Activated T-cell treated with anti-CD3 and anti-CD28 coated beads for 24 hours (primary cell): ENCODE measurements around the gene RAB7B.

Source experiments
- DNase-seq: peaks from one replicate; pipeline ENCODE4 v3.0.0-alpha.2; 2020; ENCODE audit warnings: low read depth

RAB7B gene

DNA sequence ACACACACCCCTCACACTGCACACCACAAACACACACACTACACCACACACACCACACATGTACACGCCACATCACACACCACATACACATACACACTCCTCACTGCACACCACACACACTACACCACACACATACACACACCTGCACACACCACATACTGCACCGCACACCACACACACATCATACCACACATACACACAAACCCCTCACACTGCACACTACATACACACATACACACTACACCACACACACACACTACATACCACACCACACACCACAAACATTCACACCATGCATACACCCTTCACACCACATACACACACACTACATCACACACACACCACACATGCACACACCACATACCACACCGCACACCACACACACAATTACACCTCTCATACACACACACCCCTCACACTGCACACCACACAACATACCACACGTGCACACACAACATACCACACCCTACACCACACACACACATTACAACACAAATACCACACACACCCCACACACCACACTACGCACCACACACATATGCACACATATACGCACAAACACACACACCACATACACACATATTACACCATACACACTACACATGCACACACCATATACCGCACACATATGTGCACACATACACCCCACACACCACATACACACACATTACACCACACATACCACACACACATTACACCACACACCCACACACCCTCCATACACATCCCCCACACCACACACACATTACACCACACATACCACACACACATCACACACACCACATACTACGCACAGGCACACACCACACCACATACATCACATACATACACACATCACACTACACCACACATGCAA lies 29.6 kb downstream of the RAB7B start:
- no peak for DNase-seq

DNA sequence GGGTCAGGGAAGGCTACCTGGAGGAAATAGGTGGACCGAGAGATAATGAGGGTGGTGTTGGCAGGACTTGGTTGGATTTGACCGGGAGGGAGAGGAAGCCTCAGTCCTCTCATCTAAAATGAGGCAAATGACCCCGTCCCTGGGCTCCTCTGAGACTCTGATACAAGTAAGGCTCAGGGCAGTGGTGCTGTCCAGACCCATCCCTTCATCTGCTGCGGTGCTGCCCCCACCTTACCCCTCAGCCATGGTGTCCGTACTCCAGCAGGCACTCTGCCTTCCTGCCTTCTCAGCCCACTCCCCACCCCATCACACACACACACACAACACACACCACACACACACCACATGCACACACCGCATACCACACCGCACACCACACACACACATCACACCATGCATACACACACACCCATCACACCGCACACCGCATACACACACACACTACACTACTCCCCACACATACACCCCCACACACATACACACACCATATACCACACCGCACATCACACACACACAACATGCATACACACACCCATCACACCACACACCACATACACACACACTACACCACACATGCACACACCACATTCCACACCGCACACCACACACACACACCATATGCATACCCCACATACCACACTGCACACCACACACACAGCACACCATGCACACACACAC lies 30.6 kb downstream of the RAB7B start:
- DNase-seq = no peak

DNA sequence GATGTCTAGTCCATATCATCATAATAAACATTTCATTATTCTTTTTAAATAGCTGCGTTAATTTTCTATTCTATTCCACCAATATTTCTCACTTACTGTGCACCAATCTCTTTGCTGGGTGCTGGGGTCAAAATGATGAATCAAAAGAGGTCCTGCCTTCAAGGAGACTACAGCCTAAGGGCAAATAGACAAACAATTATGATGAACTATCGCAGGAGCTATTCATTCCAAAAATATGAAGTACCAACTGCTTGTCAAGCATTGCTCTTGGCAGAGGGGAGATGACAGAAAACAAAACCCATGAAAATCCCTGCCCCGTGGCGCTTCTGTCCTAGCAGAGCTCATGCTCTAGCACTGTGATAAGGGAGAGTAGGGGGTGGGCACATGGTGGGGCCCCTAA lies 31.1 kb downstream of the RAB7B start:
- DNase-seq = no peak

DNA sequence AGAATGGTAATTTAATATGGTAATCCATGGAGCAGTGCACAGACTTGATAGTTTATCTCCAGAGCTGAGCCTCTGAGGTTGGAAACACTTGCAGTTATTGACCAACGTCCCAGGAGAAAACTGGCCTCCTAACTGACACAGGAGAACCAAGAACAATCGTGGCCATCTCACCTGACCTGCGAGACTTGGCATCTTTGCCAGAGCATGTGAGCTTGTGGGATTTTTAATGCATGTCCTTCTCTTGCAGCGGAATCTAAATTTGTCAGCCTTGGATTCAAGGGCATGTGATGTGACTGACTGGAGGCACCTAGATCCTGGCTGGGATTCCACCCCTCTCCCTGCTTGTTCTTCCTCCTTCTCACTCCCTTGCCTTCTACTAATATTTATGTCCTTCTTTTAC lies 32.1 kb downstream of the RAB7B start:
- DNase-seq = no peak

DNA sequence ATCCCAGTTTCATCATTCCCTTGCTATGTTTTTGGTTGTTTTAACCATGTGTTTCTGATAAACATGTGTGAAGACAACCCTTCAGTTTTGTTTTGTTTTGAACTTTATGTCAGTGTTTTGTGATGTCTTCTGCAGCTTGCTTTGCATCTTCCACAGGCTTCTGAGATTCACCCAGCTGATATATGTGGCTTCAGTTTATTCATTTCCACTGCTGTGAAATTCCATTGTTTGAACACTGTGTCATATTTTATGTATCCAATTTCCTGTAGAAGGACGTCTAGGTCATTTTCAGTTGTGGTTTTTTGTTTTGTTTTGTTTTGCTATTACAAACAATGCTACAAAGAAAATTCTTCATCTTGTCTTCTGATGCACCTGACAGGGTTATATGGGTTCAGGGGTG lies 32.7 kb downstream of the RAB7B start:
- no peak for DNase-seq

DNA sequence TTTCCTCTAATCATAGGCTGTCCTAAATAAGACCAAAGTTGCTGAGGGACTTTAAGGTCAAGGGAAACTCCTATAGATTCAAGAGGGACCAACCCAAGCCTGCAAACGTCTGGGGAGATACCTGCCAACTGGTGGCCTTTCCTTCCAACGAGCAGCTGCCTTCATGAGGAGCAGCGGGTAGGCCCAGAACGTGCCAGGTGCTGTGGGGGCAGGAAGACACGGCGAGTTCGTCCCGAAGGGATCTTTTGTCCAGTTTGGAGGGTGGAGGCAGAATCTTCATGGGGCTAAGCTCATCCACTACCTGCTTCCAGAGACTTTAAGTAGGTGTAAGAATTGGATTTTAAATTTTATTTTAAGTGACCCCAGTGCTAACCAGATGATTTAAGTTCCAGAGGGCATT lies 34.0 kb downstream of the RAB7B start:
- no peak for DNase-seq

DNA sequence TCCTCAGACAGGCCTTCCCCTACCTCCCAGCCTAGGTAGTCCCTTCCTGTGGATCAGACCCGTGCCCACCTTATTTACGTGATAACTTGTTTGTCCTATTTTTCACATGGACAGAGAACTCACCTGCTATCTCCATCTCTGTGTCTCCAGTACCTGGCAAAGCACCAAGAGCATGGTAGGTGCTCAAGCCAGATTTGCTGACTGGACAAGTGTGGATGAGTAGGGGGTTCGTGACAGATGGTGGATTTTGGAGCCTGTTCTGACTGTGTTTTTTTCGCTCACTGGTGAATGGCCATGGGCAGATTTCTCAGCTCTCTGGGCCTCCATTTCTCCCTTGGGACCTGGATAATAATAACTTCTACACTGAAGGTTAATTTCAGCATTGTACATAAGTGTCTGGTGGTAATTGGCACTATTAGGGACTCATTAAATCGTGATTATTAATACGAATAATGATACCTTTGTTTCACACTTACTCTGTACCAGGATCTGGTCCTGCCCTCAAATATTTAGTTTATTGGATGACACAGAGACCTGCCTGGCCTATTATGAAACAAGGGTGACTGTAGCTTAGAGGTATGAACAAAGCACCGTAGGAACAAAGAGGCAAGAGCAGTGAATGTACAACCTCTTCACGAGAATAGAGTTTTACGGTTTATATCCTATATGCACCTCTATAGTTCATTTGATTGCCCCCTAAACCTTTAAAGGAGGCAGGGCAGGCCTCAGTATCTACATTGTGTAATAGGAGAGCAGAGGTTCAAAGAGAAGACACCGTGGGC lies 35.5 kb downstream of the RAB7B start:
- no peak for DNase-seq

DNA sequence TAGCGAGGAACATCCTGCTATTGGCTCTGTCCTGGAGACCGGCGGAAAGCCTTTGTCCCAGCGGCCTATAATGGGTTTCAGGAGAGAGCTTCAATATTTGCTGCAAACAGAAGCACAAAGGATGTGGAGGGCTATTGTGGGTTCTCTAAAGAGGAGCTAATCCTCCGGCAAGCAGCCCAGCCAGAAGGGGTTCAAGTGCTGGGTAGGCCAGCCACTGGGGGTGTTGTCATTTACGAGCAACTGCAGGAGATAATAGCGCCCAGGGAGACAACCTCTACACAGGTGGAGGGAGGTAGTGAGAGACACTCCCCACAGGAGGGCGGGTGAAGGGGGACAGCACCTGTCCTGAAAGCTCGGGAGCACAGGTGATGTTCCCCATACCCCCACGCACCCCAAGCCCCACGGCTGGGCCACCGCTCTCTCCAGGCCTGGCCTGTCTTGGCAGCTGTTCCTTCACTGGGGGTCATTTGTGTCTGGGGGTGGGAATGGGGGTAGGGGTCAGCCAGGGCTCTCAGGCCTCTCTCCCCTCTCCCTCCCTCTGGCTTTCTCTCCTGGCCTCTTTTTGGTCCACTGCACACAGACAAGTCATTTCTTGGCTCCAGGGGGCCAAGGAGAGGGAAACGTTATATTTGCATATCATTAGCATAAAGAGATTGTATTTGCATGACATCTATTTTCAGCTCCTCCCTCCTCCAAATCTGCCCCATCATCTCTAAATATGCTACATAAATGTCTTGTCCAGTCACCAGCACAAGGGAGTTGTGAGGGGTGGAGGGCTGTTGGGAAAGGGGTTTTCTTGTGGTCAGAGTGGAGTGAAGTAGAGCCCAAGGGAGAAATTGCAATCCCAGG lies 37.9 kb downstream of the RAB7B start:
- DNase-seq = no peak

DNA sequence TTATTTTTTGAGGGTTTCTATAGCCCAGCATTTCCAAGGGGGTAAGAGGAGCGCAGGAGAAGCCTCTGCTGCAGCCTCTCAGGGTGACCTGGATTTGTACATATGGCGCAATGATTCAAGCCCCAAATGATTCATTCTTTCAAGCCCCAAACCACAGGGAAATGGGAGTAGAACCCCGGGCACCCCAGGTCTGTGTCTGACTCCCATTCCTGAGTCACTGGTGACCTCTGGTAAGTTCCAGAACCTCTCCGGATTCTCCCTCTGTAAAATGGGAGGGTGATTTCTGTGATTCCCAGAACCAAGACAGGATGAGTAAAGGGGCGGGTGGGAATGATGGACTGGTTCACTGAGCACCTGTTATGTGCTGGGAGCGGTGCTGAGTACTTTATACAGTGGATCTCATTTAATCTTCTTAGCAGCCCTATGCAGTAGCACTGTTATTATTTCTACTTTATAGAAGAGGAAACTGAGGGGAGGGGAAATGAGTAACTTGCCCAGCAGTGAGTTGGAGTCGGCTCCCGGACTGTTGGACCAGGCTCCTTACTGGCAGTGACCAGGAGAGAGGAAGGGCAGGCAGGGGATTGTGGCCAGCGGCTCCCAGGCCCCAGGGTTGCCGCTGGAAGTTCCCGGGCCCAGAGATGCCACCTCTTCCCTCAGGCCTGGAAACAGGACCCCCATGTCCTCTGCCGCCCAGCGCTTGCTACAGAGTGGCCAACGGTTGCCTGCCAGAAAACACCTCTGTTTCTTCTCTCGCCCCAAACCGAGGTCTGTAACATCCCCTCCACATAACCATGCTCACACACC lies 39.6 kb downstream of the RAB7B start:
- DNase-seq = no peak

DNA sequence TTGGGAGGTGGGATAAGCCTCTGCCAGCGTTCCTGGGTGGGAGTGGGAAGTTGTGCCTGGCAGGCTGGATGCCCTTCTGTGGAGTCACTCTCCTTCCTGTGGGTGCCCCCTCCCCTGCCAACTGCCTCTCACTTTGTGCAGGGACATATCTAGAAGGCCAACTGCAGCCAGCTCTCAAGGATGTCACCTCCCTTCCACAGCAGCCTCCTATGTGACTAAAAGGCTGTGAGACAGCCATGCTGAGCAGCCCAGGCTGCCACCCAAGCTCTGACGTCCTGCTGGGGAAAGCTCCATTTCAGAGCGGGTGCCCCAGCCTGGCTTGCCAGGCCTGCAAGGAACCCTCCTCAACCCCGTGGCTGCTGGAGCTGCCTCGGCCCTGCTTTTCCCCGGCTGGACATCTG lies 40.4 kb downstream of the RAB7B start:
- no peak for DNase-seq

DNA sequence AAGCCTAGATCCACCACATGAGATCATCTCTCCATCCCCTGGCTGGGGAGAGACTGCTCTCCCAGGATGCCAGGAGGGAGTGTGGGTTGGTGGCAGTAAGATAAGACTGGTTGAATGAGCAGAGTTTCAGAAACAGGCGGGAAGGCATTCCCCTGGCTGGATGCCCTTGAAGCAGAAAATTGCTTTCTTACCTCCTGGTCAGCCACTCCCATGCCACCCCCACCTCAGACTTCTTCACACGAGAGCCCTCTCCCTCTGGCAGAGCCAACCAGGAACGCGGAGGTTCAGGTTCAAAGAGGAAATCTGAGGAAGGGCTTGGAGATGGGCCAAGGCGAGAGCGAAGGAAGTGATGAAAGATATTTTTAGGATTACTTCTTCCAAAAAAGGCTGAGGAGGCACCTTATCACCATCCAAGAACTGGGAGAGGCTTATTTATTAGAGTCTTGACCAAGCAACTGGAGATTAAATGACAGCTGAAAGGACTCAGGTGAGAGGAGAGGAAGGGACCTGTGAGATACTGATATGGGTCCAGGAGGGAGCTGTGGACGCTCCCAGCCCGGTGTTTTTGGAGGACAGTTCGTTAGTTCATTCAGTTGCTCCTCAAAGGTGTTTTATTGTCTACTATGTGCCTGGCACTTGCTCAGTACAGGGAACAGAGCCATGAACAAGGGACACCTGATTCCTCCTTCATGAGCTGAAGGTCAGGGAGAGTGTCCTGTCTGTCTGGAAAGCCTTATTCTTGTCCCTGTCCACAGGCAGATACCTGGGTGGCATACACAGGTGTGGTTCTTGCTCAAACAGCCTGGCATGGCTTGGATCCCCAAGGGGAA lies 41.0 kb downstream of the RAB7B start:
- DNase-seq = no peak

DNA sequence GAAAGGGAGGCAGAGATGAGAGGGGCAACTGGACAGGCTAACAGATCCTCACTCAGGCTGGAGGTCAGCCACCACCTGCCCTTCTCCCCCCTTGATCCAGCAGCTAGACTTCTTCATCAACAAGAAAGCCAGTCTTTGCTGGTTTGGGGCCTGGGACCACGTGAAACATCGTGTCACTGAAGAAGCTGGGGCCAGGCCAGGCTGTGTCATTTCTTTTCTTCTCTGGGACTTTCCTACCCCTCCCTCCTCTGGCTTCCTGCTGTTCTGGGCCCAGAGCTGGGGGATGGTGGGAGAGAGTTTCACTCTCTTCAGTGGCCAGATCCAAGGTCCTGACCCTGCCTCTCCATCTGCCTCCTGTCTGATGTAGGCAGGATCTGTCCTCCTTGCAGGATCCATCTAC lies 41.8 kb downstream of the RAB7B start:
- DNase-seq = no peak

DNA sequence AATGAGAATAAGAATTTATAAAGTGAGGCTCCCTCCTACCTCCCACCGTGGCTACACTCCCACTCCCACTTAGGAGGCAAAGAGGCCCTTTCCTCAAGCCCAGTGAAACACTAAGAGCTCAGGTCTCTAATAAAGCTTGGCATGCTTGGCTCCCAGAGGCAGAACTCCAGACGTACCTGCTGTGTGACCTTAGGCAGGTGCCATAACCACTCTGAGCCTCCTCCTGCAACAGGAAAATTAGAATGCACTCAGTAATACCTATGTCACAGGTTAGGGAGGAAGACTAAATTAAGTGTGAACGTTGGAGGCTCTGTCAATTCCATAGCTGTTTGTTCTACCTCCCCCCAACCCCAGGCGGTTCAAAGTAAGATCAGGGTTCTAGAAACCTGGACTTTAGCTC lies 43.4 kb downstream of the RAB7B start:
- DNase-seq = no peak

DNA sequence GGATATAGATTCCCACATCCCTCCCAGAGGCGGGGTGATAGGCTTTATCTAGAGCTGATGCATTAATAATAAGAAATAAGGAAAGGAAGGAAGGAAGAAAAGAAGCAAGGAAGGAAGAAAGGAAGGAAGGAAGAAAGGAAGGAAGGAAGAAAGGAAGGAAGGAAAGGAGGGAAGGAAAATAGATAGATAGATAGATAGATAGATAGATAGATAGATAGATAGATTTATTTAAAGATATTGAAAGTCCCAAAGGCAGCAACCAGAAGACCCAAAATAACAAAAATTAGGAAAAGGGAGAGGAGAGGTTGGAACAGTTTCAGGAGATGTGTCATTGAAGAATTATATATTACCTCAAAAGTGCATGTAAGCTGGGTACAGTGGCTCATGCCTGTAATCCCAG lies 47.7 kb downstream of the RAB7B start:
- no peak for DNase-seq

DNA sequence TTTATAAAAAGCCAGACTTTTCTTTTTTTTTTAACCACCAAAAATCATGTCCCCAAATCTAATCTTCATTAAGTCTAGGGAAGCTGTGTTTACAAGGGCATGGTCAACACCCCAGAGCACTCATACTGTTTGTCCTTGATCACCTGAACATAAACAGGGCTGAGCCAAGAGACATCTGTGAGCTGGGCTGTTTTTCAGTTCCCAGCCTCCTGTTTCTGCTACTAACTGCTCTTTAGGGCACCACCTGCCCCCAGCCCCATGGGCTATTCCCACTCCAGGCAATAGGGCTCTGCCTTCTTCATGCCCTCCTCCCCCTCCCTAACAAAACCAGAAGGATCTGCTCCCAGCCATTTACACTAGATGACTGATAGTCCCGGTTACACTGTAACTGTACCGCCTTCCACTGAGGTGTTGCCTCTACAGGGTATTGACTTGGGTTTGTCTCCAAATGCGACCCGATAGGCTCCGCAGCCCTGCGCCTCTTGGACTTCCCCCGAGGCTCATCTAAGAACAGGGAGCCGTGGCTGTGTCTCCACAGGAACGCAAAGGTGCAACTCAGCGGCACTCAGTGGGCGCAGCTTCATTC lies 48.3 kb downstream of the RAB7B start:
- no peak for DNase-seq

DNA sequence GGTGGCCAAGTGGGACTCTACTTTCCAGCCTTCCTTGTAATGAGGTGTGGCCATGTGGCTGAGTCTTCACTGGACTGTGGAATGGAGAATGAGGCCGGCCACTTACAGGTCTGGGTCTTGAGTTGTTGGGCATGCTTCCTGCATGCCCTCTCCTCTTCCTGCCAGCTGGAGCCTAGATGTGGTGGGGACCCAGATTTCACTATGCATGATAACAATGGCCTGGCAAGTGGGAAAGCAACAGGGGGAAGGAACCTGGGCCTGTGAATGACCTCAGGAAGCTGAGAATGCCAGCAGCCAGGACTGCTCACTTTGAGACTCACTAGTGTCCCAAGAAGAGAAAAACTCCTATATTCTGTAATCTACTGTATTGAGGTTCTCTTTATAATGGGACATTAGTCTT lies 51.4 kb downstream of the RAB7B start:
- DNase-seq = no peak

DNA sequence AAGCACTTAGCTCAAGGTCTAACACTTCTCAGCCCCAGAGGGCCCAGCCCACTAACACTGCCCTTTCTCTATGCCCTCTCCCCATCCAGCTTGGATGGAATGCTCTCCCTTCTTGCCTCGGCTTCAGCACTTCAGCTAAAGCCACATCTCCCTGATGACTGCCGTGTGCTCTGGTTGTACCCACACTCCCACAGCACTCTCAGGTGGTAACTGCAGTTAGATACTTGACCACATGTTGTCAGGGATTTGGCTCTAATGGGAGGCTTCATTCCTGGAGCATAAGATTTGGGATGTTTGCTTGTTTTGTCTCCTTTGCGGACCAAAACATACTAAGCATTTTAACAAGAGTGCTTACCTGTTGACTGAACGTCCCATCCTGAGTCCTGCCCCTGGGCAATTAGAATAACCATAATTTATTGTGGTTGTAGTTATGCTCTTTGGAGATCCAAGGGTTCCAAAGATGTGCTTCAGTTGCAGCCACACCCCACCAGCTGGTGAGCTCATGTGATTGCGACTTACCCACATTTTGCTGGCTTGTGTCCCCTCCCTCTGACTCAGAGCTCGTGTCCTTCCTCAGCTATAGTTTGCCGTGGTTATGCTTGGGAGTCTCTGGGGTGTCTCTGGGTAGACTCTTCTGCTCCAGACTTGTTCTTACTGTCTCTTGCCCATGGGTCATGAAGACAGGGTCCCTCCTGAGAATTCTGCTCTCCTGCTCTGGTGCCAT lies 52.2 kb downstream of the RAB7B start:
- DNase-seq = no peak

DNA sequence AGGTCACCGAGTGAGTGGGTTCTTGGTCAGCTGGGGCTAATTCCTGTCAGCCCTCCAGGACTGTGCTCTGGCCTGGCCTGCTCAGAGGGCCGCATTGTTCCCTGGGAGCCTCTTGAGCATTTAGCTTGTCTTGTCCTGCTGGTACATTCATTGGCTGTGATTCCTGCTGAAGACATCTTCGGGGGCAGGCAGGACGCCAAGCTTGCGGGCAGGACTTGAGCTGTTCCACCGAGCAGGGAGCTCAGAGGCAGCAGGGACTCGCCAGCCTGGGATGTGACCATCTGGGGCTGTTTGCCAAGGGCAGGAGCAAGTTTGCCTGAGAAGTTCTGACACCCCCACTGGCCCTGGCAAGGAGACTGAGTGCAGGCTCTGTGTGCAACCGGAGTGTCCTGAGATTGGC lies 52.9 kb downstream of the RAB7B start:
- no peak for DNase-seq

DNA sequence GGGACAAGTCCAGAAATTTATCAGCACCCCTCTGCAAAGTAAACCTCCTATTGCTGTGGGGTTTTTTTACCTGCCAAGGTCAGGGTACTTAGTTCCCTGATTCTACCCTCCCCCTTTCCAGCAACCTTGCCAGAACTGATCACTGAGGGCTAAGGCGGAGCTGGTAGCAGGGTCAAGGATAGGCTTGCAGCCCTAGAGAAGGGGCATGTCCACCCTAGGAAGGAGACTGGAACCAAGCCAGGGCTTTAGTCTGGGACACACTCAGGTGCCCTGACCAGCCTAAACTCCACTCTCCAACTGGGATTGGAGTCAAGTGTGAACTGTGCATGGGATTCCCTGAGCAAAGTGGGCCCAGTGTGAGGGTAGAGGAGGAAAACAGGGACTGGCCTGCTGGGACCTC lies 53.4 kb downstream of the RAB7B start:
- DNase-seq = no peak
